ENCODE data around the gene PLEKHB1.
A peak's percentile ranks its signal among the peaks of the same experiment; 100 is the strongest.

Gene PLEKHB1

DNA sequence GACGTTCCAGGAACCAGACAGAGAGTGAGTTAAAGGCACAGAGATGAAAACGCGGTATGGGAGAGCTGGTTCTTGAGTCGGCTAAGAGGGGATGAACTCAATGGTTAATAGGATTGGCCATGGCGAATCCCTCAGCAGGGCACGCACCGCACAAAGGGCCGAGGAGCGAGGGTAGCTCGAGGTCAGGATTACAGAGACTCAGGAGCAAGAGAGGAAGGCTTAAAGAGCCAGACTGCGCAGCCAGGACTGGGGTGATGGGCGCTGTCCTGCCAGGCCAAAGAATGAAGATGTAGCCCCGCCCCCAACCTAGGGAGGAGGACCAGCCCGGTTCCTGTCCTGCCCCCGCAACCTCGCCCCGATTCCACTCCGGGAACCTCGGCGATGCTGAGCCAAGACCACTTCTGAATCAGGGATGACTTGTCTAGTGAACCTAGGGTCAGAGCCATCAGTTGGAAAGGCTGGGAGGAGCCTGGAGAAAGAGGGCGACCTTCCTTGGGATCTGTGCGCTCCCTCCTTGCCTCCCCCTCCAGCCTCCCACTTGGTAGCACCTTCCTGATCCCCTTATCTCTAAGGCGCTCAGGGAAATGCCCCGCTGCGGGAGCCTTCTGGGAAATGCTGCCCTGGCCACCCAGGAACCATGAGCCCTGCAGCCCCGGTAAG lies at the start of gene PLEKHB1:
Gene PLEKHB1 (plus strand): TSS at position 610 of the 660 bp plus-strand sequence. CDS start 28 bp downstream, at position 638.
- no peak for DNase-seq

DNA sequence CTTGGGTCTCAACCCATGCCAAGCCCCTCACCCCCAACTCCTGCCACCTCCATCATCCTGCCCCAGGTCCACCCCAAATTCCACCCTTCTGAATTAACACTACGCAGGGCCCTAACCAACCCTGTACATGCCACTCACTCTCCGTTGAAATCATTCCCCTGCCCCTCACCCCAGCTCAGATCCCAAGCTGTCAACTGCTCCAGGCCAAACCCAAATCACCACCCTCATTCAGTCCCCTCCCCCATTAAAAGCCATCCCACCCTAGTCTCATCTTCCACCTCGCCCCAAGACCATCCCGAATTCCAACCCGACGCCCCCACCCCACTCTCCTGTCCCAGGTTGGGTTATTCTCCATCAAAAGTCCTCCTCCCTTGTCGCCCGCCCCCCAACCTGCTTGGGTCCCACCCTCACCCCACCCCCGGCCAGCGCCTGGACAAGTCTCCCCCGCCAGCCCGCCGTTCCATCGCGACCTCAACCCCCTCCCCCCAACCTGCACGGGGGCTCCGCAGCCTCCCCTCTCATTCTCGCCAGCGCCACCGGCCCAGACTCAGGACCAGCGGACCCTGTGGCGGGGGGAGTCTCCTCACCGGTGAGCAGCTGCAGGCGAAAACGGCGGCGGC lies 48.9 kb upstream of the PLEKHB1 start:
- peak; percentile 73 for DNase-seq

GRCh38 chr11:73597956-73598718 lies 48.2 kb upstream of the PLEKHB1 start, which contains the start of gene FAM168A:
TSS of gene FAM168A (minus strand) at chr11:73598112. CDS start at chr11:73468474, 129,638 bp downstream.
- DNase-seq, result peak; percentile 99

DNA sequence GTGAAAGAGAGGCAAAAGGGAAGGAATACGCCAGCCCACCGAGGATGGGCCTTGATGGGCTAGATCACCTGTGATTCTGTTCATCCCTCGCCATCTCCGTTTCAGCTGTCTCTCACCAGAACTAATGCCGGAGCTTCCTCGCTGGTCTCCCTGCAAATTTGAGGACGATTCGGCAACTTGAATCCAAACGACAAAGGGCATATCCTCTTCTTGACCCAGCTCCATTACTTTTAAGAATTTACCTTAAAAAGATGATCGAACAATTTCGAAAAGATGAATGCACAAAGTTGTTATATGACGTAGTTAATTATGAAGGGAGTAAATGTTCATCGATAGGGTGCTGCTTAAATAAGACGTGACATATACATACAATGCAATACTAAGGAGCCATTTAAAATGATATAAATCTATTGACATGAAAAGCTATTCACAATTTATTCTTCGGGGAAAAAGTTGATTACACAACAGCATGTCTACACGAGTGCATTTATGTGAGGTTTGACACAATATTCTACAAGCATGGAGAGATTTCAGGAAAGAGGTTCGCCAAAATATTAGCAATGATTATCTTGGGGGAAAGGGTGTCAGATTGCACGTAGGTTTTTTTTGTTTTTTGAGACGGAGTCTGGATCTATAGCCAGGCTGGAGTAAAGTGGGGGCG lies 47.5 kb upstream of the PLEKHB1 start:
- peak; percentile 88 for DNase-seq

DNA sequence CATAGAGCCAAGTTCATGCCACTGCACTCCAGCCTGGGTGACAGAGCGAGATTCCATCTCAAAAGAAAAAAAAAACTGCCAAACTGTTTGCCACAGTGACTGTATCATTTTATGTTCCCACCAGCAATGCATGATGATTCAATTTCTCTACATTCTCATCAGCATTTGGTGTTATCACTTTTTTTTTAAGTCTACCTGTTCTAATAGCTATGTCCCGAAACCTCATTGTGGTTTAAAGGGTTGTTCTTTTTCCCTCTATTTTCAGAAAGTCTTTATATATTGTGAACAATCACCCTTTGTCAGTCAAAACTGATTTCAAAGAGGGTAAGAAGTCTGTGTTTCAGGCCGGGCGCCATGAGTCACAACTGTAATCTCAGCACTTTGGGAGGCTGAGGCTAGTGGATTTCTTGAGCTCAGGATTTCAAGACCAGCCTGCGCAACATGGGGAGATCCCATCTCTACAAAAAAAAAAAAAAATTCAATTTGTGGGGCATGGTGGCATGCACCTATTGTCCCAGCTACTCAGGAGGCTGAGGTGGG lies 33.7 kb upstream of the PLEKHB1 start:
- DNase-seq, result no peak

DNA sequence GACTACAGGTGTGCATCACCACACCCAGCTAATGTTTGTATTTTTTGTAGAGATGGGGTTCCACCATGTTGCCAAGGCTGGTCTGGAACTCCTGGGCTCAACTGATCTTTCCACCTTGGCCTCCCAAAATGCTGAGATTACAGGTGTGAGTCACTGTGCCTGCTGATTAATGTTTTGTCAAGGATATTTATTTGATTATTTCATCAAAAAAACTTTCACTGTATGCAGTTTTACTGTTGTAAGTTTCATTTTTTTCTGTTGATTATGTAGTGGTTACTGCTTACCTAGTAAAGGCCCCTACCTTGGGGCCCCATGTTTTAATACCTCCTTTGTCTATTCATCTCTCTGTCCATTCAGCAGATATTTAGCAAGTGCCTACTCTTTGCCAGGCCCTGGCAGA lies 31.8 kb upstream of the PLEKHB1 start:
- no peak for DNase-seq

DNA sequence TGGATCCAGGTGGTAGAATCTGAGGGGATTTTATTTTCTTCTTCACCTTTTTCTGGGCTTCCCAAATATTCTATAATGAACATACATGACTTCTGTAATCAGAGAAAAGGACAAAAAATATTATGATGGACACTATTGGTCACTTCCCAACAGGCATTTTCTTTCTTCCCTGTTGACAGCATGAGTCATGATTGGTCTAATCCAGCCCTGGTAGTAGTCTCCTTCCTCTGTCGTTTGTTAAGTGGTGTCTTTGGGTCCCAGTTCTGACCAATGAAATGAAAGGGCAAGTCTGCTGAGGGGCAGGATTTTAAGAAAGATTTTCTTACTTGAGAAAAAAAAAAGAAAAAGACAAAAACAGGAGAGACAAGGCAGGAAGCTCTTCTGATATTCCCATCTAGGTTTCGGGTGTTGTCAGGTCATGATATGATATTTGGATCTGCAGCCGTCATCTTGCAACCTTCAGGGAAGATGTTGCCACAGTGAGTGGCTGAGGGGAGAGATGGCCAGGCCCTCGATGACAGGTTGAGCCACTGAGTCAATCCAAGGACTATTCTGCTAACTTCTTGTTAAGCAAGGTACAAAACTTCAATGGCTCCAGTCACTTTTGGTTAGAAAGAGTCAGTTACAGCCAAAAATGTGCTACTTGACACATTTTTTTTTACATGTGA lies 23.3 kb upstream of the PLEKHB1 start:
- DNase-seq, result no peak

DNA sequence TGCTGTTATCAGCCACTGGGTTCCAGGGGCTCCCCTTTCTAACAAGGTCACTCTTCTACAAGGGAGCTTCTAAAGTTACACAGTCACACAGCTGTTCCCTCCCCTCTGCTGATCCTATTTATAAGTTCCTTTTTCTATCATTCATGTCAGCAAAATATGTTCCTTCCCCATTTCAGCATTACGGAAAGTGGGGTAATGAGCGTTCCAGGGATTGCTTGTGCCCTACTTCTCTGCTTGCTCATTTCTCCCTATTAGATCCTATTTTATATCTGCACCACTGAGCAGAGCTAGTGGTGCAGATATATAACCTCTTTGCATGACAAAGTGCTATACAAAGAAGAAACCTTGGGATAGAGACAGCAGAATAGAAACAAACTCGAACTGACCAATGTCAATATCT lies 22.7 kb upstream of the PLEKHB1 start:
- DNase-seq, result no peak

GRCh38 chr11:73625696-73626318 lies 20.6 kb upstream of the PLEKHB1 start:
- DNase-seq, result peak; percentile 86

DNA sequence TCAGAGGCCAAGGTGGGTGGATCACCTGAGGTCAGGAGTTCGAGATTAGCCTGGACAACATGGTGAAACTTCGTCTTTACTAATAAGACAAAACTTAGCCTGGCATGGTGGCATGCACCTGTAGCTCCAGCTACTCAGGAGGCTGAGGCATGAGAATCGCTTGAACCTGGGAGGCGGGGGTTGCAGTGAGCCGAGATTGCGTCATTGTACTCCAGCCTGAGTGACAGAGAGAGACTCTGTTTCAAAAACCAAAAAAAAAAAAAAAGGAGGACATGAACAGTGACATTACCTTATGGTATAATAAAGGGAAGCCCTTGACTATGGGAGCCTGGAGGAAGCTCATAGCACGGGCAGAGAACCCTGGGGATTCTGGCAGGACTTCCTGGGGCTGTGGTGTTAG lies 16.5 kb upstream of the PLEKHB1 start:
- DNase-seq, result no peak

DNA sequence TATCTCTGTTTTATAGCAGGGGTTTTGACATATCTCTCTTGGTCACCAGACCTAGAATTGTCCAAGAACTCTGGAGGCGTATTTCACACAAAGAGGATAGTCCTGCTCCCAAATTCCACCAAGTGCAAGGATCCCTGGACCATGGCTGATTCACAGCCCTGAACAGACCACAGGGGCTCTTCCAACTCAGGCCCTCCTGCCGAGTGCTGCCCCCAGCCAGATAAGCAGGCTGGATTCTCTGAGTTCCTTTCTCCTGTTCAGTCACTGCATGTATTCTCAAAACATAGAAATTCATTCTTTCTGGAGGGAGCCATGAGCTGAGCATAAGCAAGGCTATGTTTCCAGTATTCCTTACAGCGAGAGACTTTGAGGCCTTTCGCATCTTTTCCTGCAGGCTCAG lies 13.4 kb upstream of the PLEKHB1 start:
- no peak for DNase-seq

- no peak for DNase-seq
Measured at GRCh38 chr11:73633999-73634398, 12.4 kb upstream of the PLEKHB1 start.

GRCh38 chr11:73635721-73636120 lies 10.7 kb upstream of the PLEKHB1 start:
- no peak for DNase-seq

- no peak for DNase-seq
Measured at GRCh38 chr11:73636249-73636648, 10.1 kb upstream of the PLEKHB1 start.

DNA sequence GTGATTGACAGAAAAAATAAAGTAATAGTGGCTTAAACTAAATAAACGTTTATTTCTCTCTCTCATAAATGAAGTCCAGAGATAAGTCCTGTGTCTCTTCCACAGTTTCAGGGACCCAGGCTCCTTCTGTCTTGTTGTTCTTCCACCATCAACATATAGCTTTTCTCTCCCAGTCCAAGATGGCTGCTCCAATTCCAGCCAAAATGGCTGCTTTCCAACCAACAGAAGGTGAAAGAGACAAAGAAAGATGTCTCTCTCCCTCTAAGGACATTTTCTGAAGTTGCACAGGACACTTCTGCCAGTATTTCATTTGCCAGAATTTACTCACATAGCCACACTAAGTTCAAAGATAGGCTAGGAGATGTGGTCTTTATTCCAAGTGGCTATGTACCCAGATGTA lies 9.4 kb upstream of the PLEKHB1 start:
- DNase-seq, result no peak

GRCh38 chr11:73640592-73640991 lies 5.8 kb upstream of the PLEKHB1 start:
- no peak for DNase-seq

DNA sequence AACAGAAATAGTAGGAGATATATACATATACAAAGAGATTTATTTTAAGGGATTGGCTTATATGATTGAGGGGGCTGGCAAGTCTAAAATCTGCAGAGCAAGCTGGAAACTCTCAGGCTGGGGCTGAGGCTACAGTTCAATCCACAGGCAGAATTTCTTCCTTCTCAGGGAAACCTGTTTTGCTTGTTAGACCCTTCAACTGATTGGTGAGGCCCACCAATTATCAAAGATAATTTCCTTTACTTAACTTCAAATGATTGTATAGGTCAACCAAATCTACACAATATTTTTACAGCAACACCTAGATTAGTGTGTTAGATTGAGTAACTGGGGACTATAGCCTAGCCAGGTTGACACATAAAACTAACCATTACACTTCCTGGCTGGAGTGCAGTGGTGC lies 4.7 kb upstream of the PLEKHB1 start:
- no peak for DNase-seq

GRCh38 chr11:73645121-73645969 lies 1.0 kb upstream of the PLEKHB1 start:
- DNase-seq, result no peak

GRCh38 chr11:73647459-73648100 lies 1.2 kb downstream of the PLEKHB1 start:
- DNase-seq, result peak; percentile 95

- DNase-seq, result no peak
Measured at GRCh38 chr11:73648121-73648520, 1.7 kb downstream of the PLEKHB1 start.

Data from DMS79 treated with DMSO at 0.1 percent for 48 hours (cell line).